KOPT-K1 (cell line): ENCODE results near the gene KCNQ1OT1.

Experiments
- H3K27ac ChIP-seq: fragments of 200-600 bp; sonication (generic); 2 replicates; pipeline ENCODE4 v1.5.1; 2016; ENCODE audit warnings: antibody characterized with exemption, mild to moderate bottlenecking, low read depth, low read length; ENCODE audit not compliant: poor library complexity, severe bottlenecking
- H3K36me3 ChIP-seq: fragments of 200-600 bp; sonication (generic); 2 replicates; pipeline ENCODE4 v1.5.1; 2017; ENCODE audit warnings: antibody characterized with exemption, mild to moderate bottlenecking, low read length, moderate library complexity; ENCODE audit not compliant: insufficient read depth
- H3K9me3 ChIP-seq: fragments of 200-600 bp; sonication (generic); 2 replicates; pipeline ENCODE4 v1.5.1; 2017; ENCODE audit warnings: antibody characterized with exemption, low read length, mild to moderate bottlenecking; ENCODE audit not compliant: insufficient read depth, poor library complexity, severe bottlenecking

KCNQ1OT1 gene

GRCh38 chr11:2592559-2593392 is 107.0 kb downstream of the KCNQ1OT1 start:
- no peak overlapping the region for H3K27ac ChIP-seq

DNA sequence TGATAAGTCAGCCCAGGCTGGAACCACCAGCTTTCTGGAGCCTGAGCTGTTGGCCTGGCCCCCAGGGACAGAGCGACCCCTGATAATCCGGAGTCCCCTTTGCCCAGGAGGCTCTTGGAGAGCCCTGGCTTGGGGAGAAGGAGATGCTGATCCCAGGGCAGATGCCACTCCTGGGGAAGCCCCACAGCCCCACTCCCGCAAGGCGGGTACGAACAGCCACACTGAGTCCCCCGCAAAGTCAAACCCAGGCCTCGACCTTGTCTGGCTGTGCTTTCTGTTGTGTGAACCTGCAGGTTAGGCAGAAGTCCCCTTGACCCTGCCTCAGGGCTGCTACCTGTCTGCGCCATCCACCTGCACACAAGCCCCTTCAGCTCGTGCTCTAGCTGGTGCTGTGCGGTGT is 108.0 kb downstream of the KCNQ1OT1 start:
- H3K27ac ChIP-seq, result no peak overlapping the region

More at GRCh38 chr11:2592559-2593392, 107.0 kb downstream of the KCNQ1OT1 start:
- Histone ChIP-seq H3K36me3 (no peaks in the 10 kb centered on the region), H3K9me3 (no peaks in the 10 kb centered on the region)

DNA sequence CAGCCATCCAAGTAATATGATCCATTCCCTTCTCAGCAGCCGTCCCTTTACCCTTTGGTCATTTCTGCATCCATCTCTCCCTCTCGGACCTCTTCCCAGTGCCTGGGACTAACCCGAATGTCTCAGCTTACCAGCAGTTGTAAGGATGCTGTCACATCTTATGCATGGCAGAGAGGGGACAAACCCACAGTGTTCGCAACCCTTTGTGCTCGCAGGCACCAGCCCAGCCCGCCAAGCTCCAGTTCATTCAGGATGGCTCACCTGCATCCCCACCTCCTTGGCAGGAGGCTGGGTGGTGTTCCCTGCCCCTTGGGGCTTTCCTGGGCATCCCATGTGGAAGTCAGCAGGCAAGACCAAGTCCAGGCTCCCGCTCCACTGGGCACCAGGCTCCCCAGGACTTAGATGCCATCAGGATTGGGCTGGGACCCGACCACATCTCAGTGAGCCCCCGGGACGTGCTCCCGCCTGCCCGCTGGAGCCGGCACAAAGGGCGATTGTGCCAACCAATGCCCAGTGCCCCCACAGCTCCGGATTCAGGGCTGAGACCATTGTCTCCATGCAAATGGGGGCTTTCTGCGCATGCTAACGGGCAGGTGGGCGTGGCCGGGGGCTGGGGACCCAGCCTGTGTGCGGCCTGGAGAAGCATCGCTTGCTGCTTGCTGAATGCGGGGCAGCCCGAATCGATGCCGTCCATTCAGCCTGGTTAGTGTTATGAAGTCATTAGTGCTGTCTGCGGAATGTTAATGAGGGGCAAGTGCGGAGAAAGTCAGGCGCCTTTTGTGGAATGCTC is 108.6 kb downstream of the KCNQ1OT1 start:
- H3K36me3 ChIP-seq, result no peaks in the 10 kb centered on the region
- H3K9me3 ChIP-seq, result no peaks in the 10 kb centered on the region
- H3K27ac ChIP-seq, result no peak overlapping the region

More for the DNA sequence above, 108.0 kb downstream of the KCNQ1OT1 start:
- no peaks in the 10 kb centered on the region for H3K9me3 ChIP-seq
- no peaks in the 10 kb centered on the region for H3K36me3 ChIP-seq

DNA sequence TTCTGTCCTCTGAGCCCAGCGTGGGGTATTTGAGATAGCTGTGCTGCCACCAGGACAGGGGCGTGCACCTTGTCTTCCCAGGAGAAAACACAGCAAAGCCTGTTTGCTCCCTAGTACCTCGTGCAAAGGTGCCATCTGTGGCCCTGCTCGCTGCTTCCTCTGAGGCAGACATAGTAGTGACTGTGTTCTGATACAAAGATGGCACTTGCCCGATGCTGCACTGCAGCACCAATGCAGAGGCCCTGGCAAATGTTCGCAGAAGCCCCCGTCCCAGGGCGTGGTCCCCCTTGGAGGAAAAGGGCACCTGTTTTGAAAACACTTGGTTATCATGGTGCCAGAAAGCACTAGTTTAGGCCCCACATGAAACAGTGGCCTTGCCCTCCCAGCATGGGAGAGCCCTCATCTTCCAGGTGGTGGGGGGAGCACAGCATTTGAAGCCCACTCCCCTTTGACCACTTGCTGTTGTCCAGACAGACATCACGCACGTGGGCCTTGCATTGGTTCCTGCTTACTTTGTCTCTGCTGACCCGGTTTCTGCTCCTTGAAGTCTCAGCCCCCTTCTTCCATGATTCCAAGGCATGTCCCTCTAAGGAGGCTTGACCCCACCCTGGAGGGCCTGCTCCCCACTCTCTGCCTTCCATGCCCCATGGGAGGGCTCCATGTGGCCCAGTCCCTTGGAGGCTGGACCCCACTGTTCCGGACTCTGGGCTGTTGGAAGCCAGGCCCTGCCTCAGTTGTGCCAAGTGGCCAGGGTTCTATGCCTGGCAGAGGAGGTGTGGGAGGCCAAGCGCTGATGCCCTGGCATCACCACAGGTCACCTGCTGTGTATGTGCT is 109.4 kb downstream of the KCNQ1OT1 start:
- Histone ChIP-seq H3K27ac (no peak overlapping the region), H3K36me3 (no peaks in the 10 kb centered on the region), H3K9me3 (no peaks in the 10 kb centered on the region)

GRCh38 chr11:2589538-2589934 is 110.3 kb downstream of the KCNQ1OT1 start:
- H3K9me3 ChIP-seq, result no peaks in the 10 kb centered on the region
- no peaks in the 10 kb centered on the region for H3K36me3 ChIP-seq
- no peak overlapping the region for H3K27ac ChIP-seq

GRCh38 chr11:2588809-2589537 is 110.8 kb downstream of the KCNQ1OT1 start:
- H3K27ac ChIP-seq, result no peak overlapping the region
- H3K9me3 ChIP-seq, result no peaks in the 10 kb centered on the region
- H3K36me3 ChIP-seq, result no peaks in the 10 kb centered on the region

DNA sequence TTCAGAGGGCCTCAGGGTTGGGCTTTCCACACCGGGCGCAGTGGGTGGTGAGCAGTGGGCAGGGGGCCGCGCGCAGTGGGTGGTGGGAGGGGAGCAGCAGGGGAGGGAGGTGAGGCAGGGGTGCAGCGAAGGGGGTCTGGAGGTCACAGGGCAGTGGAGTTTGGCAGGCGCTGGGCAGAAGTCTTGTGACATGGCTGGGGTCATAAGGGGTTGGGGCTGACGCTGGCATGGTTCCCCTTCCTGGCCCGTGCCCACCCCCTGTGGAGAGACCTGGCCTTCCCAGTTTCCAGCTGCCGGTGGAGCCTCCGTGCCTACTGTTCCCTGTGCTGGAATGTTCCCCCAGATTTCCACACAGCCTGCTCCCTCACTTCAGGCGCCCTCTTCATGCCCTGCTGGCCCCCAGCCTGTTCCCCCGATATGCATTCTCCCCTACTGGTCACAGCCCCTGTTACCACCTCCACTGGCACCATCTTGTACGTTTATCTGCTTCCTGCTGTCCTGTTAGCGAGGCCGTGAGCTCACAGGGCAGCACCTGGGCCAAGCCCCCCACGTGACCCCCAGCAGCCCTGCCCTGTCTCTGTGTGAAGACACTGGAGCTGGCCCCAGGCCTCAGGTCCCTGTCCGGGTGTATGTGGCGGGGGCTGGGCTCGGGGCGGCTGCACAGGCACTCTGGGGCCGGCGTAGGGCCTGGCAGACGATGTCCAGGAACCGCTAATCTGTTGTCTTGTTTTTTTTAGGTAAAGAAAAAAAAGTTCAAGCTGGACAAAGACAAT is 111.6 kb downstream of the KCNQ1OT1 start:
- H3K9me3 ChIP-seq, result no peaks in the 10 kb centered on the region
- no peak overlapping the region for H3K27ac ChIP-seq
- H3K36me3 ChIP-seq, result no peaks in the 10 kb centered on the region

GRCh38 chr11:2587132-2587930 is 112.5 kb downstream of the KCNQ1OT1 start:
- Histone ChIP-seq H3K27ac (no peak overlapping the region), H3K36me3 (no peaks in the 10 kb centered on the region), H3K9me3 (no peaks in the 10 kb centered on the region)

- no peak overlapping the region for H3K27ac ChIP-seq
- no peaks in the 10 kb centered on the region for H3K36me3 ChIP-seq
- no peaks in the 10 kb centered on the region for H3K9me3 ChIP-seq
Measured at GRCh38 chr11:2586793-2587131, 113.0 kb downstream of the KCNQ1OT1 start.

DNA sequence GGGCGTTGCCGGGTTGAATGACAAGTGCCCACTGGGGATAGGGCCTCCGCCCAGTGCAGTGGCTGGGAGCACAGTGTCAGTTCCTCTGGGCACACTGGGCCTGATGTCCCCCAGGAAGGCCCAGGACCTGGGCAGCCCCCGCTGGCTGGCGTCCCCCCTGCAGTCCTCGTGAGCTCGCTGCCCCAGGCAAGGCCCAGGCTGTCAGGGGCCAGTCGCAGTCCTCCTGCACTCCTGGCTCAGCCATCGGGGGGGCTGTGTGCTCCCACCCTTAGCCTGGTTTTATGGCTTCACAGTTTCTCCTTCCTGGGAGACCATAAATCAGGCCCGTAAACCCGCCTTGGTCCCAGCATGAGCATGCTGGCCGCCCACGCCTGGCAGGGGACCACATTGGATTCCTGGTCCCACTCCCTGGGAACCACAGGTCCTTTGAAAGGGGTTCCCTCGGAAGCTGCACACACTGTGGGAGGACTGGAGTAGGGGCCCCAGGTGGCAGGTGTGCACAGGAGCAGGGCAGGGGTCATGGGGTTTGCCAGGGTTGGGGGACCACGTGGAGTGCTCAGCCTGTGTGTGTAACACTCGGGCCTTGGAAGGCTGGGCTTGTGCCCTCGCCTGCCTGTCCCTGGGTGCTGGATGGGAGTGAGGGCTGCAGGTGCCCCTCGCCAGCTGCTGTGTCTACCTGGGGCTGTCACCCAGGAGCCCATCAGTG is 113.6 kb downstream of the KCNQ1OT1 start:
- Histone ChIP-seq H3K27ac (no peak overlapping the region), H3K36me3 (no peaks in the 10 kb centered on the region), H3K9me3 (no peaks in the 10 kb centered on the region)

DNA sequence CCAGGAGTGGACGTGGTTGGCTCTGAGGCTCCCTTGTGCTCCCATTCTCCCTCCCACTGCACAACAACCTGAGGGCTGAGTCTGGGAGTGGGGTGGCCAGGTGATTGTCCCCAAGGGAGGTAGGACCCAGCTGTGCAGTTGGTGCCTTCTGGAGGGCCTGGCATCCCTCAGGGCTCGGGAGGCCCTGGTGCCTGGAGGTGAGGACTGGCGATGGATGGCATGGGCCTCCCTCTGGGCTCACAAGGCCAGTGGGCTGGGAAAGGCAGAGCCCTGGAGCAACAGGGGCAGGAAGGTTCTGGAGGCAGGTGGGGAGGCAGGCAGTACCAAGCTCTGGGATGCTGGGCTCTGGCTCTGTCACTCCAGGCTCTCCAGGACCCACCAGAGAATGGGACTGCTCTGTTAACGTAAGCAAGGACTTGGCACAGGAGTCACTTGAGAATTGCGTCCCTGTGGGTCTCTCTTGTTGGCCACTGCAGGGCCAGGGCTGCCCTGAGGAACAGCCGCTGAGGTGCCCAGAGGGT is 114.2 kb downstream of the KCNQ1OT1 start:
- H3K27ac ChIP-seq, result no peak overlapping the region
- H3K9me3 ChIP-seq, result no peaks in the 10 kb centered on the region
- H3K36me3 ChIP-seq, result no peaks in the 10 kb centered on the region

DNA sequence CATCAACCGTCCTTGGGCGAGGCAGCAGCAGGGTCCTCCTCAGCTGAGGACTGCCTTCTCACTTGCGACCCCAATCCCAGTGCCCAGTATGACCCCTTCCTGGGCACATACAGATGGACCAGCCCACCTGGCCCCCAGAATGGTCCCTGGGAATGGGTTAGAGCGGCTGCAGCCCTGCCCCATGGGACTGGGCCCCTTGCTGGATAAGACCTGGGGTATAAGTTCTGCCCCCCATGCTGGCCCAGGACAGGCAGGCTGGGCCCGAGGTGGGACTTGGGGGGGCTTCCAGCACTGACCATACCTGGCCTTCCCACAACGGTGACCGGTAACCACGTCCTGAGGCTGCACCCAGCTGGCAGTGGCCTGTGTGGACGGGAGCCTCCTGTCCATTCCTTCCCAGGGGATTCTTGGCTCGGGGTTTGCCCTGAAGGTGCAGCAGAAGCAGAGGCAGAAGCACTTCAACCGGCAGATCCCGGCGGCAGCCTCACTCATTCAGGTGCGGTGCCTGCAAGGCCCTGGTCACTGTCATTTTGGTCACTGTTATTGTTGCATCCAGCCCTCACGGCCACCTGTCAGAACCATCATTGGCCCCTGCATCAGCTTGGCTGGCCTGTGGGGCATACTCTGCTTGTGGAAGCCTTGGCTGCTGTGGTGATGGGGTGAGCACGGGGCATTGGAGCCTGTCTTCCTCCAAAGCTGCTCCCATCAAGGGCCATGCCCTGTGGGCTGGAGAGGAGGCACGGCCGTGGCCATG is 114.8 kb downstream of the KCNQ1OT1 start:
- Histone ChIP-seq H3K9me3 (no peaks in the 10 kb centered on the region), H3K27ac (no peak overlapping the region), H3K36me3 (no peaks in the 10 kb centered on the region)
